PC-3 (cell line): Measurements from ENCODE around the gene C10orf120.

ENCODE experiments used
- CTCF ChIP-seq: fragments of 300-600 bp; sonication (generic); conservative IDR thresholded peaks from 2 replicates; pipeline ENCODE4 v1.5.1; 2017; ENCODE audit warnings: antibody characterized with exemption, low read depth, mild to moderate bottlenecking, low read length
- EZH2 ChIP-seq: fragments of 300-600 bp; sonication (generic); IDR thresholded peaks from one replicate; pipeline ENCODE4 v1.6.1; 2017; ENCODE audit warnings: antibody characterized with exemption, mild to moderate bottlenecking, low read length; ENCODE audit not compliant: unreplicated experiment
- EZH2phosphoT487 ChIP-seq: fragments of 300-600 bp; sonication (generic); IDR thresholded peaks from 2 replicates; pipeline ENCODE4 v1.6.1; 2018; ENCODE audit warnings: mild to moderate bottlenecking, antibody characterized with exemption, low read length, borderline replicate concordance

GRCh38 chr10:122703483-122704448 is 4.1 kb upstream of the C10orf120 start:
- peak; percentile 87 for TF ChIP-seq CTCF
- no peak for TF ChIP-seq EZH2
- no peak for TF ChIP-seq EZH2phosphoT487
